Panc1 (cell line): ENCODE data around the gene CDKAL1.

Experiments used
- POLR2AphosphoS5 ChIP-seq: IDR thresholded peaks from 2 replicates; pipeline ENCODE4 v1.6.1; 2012; ENCODE audit warnings: mild to moderate bottlenecking, low read depth, low read length, moderate library complexity
- TF ChIP-seq, protein P1 (sequence below): fragments of 450-650 bp; IDR thresholded peaks from 2 replicates; pipeline ENCODE4 v1.5.1; 2017; ENCODE audit warnings: mild to moderate bottlenecking

DNA sequence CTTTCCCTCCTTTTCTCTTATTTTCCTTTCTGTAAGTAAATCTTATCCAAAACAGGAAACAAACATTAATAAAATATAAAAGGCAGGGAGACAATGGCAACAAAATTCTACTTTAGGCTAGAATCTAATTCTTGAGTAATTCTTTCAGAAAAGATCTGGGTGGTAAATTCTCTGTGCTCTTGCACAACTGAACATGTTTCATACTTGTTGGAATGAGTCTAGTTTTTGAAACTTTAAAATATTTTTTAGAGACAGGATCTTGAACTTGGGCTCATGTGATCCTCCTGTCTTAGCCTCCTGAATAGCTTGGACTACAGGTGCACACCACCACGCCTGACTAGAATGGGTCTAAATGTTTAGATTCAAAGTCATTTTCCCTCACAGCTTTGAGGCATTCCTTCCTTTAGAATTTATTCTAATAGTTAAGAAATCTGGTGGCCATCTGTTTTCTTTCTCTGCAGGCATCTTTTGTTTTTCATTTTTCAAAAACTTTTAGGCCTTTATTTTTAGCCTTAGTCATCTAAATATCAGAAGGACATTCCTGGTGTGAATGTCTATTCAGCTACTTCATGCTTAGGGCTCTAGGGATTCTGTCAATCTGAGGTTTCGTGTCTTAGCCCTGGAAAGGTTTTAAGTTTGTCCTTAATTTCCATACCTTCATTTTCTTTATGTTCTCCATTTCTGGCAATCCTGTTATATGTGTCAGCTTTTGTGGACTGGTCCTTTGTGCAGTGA, 76.5 kb downstream of the CDKAL1 start:
- TF ChIP-seq, protein P1, sequence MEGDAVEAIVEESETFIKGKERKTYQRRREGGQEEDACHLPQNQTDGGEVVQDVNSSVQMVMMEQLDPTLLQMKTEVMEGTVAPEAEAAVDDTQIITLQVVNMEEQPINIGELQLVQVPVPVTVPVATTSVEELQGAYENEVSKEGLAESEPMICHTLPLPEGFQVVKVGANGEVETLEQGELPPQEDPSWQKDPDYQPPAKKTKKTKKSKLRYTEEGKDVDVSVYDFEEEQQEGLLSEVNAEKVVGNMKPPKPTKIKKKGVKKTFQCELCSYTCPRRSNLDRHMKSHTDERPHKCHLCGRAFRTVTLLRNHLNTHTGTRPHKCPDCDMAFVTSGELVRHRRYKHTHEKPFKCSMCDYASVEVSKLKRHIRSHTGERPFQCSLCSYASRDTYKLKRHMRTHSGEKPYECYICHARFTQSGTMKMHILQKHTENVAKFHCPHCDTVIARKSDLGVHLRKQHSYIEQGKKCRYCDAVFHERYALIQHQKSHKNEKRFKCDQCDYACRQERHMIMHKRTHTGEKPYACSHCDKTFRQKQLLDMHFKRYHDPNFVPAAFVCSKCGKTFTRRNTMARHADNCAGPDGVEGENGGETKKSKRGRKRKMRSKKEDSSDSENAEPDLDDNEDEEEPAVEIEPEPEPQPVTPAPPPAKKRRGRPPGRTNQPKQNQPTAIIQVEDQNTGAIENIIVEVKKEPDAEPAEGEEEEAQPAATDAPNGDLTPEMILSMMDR = no peak
- no peak for TF ChIP-seq POLR2AphosphoS5
